Cardiac septum (tissue), 1 donor: ENCODE data around the gene ATP2B3. TPM values are rescaled to one million over a fixed set of nuclear protein-coding genes. Genes with fewer than 3 reads are reported as not detected.

Experiments
- DNase-seq: peaks from one replicate; pipeline ENCODE4 v3.0.0-alpha.2; 2020; ENCODE audit warnings: low spot score
- intact Hi-C: fragments of 100-400 bp; cut with DNase I; formaldehyde crosslinking; loops from one replicate; pipeline ENCODE4 v1.14.0; 2022
- long read RNA-seq: library from polyadenylated mRNA; unstranded; transcript quantifications from one replicate; pipeline ENCODE4 v2.0.0, GENCODE V29; 2021
- total RNA-seq: library from RNA; stranded (reverse); fragmentation: NEBNext Ultra II Directional; extraction: Animal tissue kit (Norgen Biotek cat#: 25700); gene quantifications from one replicate; pipeline ENCODE4 v1.2.1, GENCODE V29; 2021
- donor health status: DM: no; HTN: no; CAD: no.

The ATP2B3 gene
- total RNA-seq: 0.16 TPM
- long read RNA-seq: 0 reads

GRCh38 chrX:153517423-153517822, at the start of gene ATP2B3:
TSS of gene ATP2B3 (plus strand) at chrX:153517642. CDS start at chrX:153536248, 18,606 bp downstream.
- intact Hi-C loops: no loop called here
- no peak for DNase-seq

GRCh38 chrX:153468008-153468580, 49.3 kb upstream of the ATP2B3 start:
- DNase-seq: no peak
- intact Hi-C loops: no loop called here

GRCh38 chrX:153469811-153470410, 47.5 kb upstream of the ATP2B3 start:
- DNase-seq: no peak
- intact Hi-C loops: loop anchor here (5.0 kb wide), 1 partner anchor 37 kb away; no protein-coding TSS in a partner anchor

GRCh38 chrX:153470411-153471363, 46.8 kb upstream of the ATP2B3 start, which contains the start of gene HAUS7:
TSS of gene HAUS7 (minus strand) at chrX:153470576. CDS start at chrX:153470557, 19 bp downstream.
- intact Hi-C loops: loop anchor here (5.0 kb wide), 1 partner anchor 37 kb away; no protein-coding TSS in a partner anchor
- peak; percentile 94 for DNase-seq

GRCh38 chrX:153471663-153472280, 45.7 kb upstream of the ATP2B3 start:
- no peak for DNase-seq
- intact Hi-C loops: loop anchor here (5.0 kb wide), 1 partner anchor 36 kb away; no protein-coding TSS in a partner anchor

- no peak for DNase-seq
- intact Hi-C loops: loop anchor here (5.0 kb wide), 1 partner anchor 34 kb away; no protein-coding TSS in a partner anchor
Observed at GRCh38 chrX:153473126-153473525, 44.3 kb upstream of the ATP2B3 start.

GRCh38 chrX:153474266-153474665, 43.2 kb upstream of the ATP2B3 start:
- intact Hi-C loops: loop anchor here (5.0 kb wide), 1 partner anchor 33 kb away; no protein-coding TSS in a partner anchor
- DNase-seq: no peak

- intact Hi-C loops: loop anchor here (5.0 kb wide), 1 partner anchor 33 kb away; no protein-coding TSS in a partner anchor
- DNase-seq: no peak
Observed at GRCh38 chrX:153474718-153475117, 42.7 kb upstream of the ATP2B3 start.

- intact Hi-C loops: no loop called here
- DNase-seq: no peak
Observed at GRCh38 chrX:153475271-153475670, 42.2 kb upstream of the ATP2B3 start.

GRCh38 chrX:153475751-153476281, 41.6 kb upstream of the ATP2B3 start:
- no peak for DNase-seq
- intact Hi-C loops: loop anchor here (2.0 kb wide), 1 partner anchor 19 kb away; the partner anchor contains the start of gene BGN

GRCh38 chrX:153476666-153477363, 40.6 kb upstream of the ATP2B3 start:
- intact Hi-C loops: loop anchor here (2.0 kb wide), 1 partner anchor 18 kb away; the partner anchor contains the start of gene BGN
- DNase-seq: no peak

- DNase-seq: no peak
- intact Hi-C loops: loop anchor here (2.0 kb wide), 1 partner anchor 17 kb away; the partner anchor contains the start of gene BGN
Observed at GRCh38 chrX:153477364-153477857, 40.0 kb upstream of the ATP2B3 start.

- no peak for DNase-seq
- intact Hi-C loops: loop anchor here (2.0 kb wide), 1 partner anchor 17 kb away; the partner anchor contains the start of gene BGN
Observed at GRCh38 chrX:153477901-153478300, 39.5 kb upstream of the ATP2B3 start.

- intact Hi-C loops: no loop called here
Observed at GRCh38 chrX:153478746-153479145, 38.7 kb upstream of the ATP2B3 start.

GRCh38 chrX:153481043-153481442, 36.4 kb upstream of the ATP2B3 start:
- DNase-seq: no peak
- intact Hi-C loops: no loop called here

More at GRCh38 chrX:153478746-153479145, 38.7 kb upstream of the ATP2B3 start:
- DNase-seq: no peak

GRCh38 chrX:153482376-153483015, 34.9 kb upstream of the ATP2B3 start:
- no peak for DNase-seq
- intact Hi-C loops: no loop called here

- no peak for DNase-seq
- intact Hi-C loops: no loop called here
Observed at GRCh38 chrX:153485396-153486080, 31.9 kb upstream of the ATP2B3 start.
